CD14-positive monocyte (primary cell): ENCODE measurements around the gene HDAC4. TPM values are rescaled to one million over a fixed set of nuclear protein-coding genes. Genes with fewer than 3 reads are reported as not detected.
A peak's percentile ranks its signal among the peaks of the same experiment; 100 is the strongest.

ENCODE experiments used
- DNase-seq, 3 donors: peaks; one replicate each; pipeline ENCODE4 v3.0.0-alpha.2; 2011 to 2022
- H2AFZ ChIP-seq: 2 replicates; pipeline ENCODE4 v1.6.0; 2012; ENCODE audit warnings: mild to moderate bottlenecking, low read depth, low read length, inconsistent platforms; ENCODE audit not compliant: insufficient read depth, poor library complexity, severe bottlenecking
- H3K27ac ChIP-seq, 2 donors: 1 replicate in 1 of 2; 2 replicates in 1 of 2; pipeline ENCODE4 v1.5.1; 2012 to 2013; ENCODE audit warnings: low read length in 2 of 2, control low read depth in 1 of 2, inconsistent platforms in 1 of 2, low read depth in 1 of 2, mild to moderate bottlenecking in 1 of 2
- H3K27me3 ChIP-seq, 2 donors: one replicate each; pipeline versions ENCODE4 v1.6.0 to v1.6.1; 2011 to 2013; ENCODE audit warnings: low read length in 2 of 2; ENCODE audit not compliant: control insufficient read depth in 2 of 2, insufficient read depth in 2 of 2
- H3K36me3 ChIP-seq, 2 donors: replicated peaks in 1 of 2; 1 replicate in 1 of 2; 2 replicates in 1 of 2; pipeline versions ENCODE4 v1.5.1 to v1.6.1; 2012 to 2013; ENCODE audit warnings: low read length in 2 of 2, control low read depth in 1 of 2, inconsistent platforms in 1 of 2, mild to moderate bottlenecking in 1 of 2; ENCODE audit not compliant: insufficient read depth in 2 of 2, control insufficient read depth in 1 of 2
- H3K4me1 ChIP-seq, 2 donors: 1 replicate in 1 of 2; 2 replicates in 1 of 2; pipeline versions ENCODE4 v1.5.1 to v1.6.1; 2012 to 2013; ENCODE audit warnings: low read length in 2 of 2, control low read depth in 1 of 2, inconsistent platforms in 1 of 2, mild to moderate bottlenecking in 1 of 2, moderate library complexity in 1 of 2; ENCODE audit not compliant: insufficient read depth in 2 of 2, control insufficient read depth in 1 of 2
- H3K4me2 ChIP-seq: replicated peaks from 2 replicates; pipeline ENCODE3; 2012; ENCODE audit warnings: low read length, moderate library complexity, mild to moderate bottlenecking; ENCODE audit not compliant: poor library complexity, severe bottlenecking; ENCODE audit errors: extremely low read depth
- H3K4me3 ChIP-seq, 3 experiments: fragments of 200-600 bp in 1 of 3; sonication (generic) in 1 of 3; replicated peaks in 1 of 3; 1 replicate in 2 of 3; 2 replicates in 1 of 3; pipeline ENCODE4 v1.5.1; 2011 to 2013; ENCODE audit warnings: low read length in 3 of 3, mild to moderate bottlenecking in 3 of 3, control low read depth in 2 of 3, low read depth in 2 of 3, inconsistent platforms in 1 of 3, moderate library complexity in 1 of 3
- H3K79me2 ChIP-seq: 2 replicates; pipeline ENCODE4 v1.6.0; 2012; ENCODE audit warnings: mild to moderate bottlenecking, control low read depth, inconsistent platforms, low read length, moderate library complexity; ENCODE audit not compliant: insufficient read depth
- H3K9ac ChIP-seq: 2 replicates; pipeline ENCODE4 v1.6.0; 2017; ENCODE audit warnings: low read length, mild to moderate bottlenecking; ENCODE audit not compliant: insufficient read depth, poor library complexity, severe bottlenecking
- H3K9me3 ChIP-seq, 2 donors: replicated peaks in 1 of 2; 1 replicate in 1 of 2; 2 replicates in 1 of 2; pipeline versions ENCODE4 v1.5.1 to v1.6.1; 2012 to 2013; ENCODE audit warnings: low read length in 2 of 2, control low read depth in 1 of 2; ENCODE audit not compliant: control insufficient read depth in 1 of 2, insufficient read depth in 1 of 2
- H4K20me1 ChIP-seq: 2 replicates; pipeline ENCODE4 v1.6.0; 2012; ENCODE audit warnings: mild to moderate bottlenecking, low read length, control low read depth, moderate library complexity; ENCODE audit not compliant: insufficient read depth
- H3K27ac Mint-ChIP-seq, 7 donors: one replicate each; pipeline ENCODE4 v1.8.0; 2020; ENCODE audit warnings: mild to moderate bottlenecking in 7 of 7, mixed read lengths in 7 of 7, moderate library complexity in 6 of 7, inconsistent platforms in 2 of 7
- H3K27me3 Mint-ChIP-seq, 3 donors: one replicate each; pipeline ENCODE4 v1.8.0; 2021 to 2022; ENCODE audit warnings: low read depth in 3 of 3, mild to moderate bottlenecking in 3 of 3, mixed read lengths in 3 of 3, moderate library complexity in 3 of 3, inconsistent platforms in 1 of 3
- H3K36me3 Mint-ChIP-seq, 2 donors: one replicate each; pipeline ENCODE4 v1.8.0; 2020; ENCODE audit warnings: mixed read lengths in 2 of 2, inconsistent platforms in 1 of 2, mild to moderate bottlenecking in 1 of 2
- H3K4me1 Mint-ChIP-seq: one replicate; pipeline ENCODE4 v1.8.0; 2020; ENCODE audit warnings: mild to moderate bottlenecking, mixed read lengths
- H3K4me3 Mint-ChIP-seq, 2 donors: one replicate each; pipeline ENCODE4 v1.8.0; 2020; ENCODE audit warnings: mild to moderate bottlenecking in 2 of 2, mixed read lengths in 2 of 2, moderate library complexity in 1 of 2
- H3K9me3 Mint-ChIP-seq, 7 donors: one replicate each; pipeline ENCODE4 v1.8.0; 2020 to 2022; ENCODE audit warnings: mixed read lengths in 7 of 7, mild to moderate bottlenecking in 6 of 7, moderate library complexity in 6 of 7, inconsistent platforms in 2 of 7
- WGBS: methylation state at CpG from one replicate; pipeline ENCODE4 v1.1.5; 2013; ENCODE audit warnings: missing lambda C conversion rate; ENCODE audit not compliant: insufficient coverage; 5-methylcytosine and 5-hydroxymethylcytosine counted together
- intact Hi-C, 2 donors: fragments of 100-400 bp; cut with micrococcal nuclease; formaldehyde crosslinking; loops; one replicate each; pipeline versions ENCODE4 v1.15.0 to v1.15.1; 2023
- polyA plus RNA-seq, 3 donors: library from polyadenylated mRNA; depleted of rRNA in 1 of 3; unstranded in 2 of 3; stranded (reverse) in 1 of 3; fragments of 300-500 nt in 2 of 3; fragments of >200 nt in 1 of 3; fragmentation: Illumina TruSeq in 2 of 3; gene quantifications; 1 replicate in 2 of 3; 2 replicates in 1 of 3; pipeline ENCODE4 v1.2.3, GENCODE V29; 2012 to 2021
- TF ChIP-seq, protein P1 (sequence below): fragments of 200-600 bp; IDR thresholded peaks from one replicate; pipeline ENCODE4 v1.8.0; 2022; ENCODE audit warnings: antibody characterized with exemption, mild to moderate bottlenecking

HDAC4 gene
- polyA plus RNA-seq, 3 donors: 3.3 to 23.0 (median 4.5) TPM

DNA sequence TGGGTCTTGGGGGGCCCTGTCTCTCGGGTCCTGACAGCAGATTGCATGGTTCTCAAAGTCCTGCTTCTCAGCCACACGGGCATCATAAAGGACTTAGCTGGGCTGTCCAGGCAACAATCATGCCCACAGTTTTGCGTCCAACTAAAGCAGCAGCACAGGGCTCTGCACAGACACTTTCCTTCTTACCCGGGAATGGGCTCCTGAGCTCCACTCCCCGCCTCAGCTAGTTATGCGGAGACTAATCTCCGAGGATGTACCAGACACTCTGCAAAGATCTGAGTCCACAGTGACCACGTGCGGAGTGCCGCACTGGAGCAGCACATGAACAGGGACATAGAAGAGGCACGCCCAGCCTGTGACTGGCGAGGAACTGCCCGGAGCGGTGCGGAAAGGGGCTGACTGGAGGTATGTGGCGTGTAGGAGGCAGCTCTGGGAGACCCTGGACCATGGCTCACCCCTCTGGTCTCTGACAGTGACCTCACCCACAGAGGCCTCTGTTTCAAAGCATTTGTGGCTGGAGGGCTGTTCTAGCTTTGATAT is 270.0 kb downstream of the HDAC4 start:
- H3K36me3 Mint-ChIP-seq: peaks cover 96 to 100% of the 10 kb centered on the region in 2 donors

DNA sequence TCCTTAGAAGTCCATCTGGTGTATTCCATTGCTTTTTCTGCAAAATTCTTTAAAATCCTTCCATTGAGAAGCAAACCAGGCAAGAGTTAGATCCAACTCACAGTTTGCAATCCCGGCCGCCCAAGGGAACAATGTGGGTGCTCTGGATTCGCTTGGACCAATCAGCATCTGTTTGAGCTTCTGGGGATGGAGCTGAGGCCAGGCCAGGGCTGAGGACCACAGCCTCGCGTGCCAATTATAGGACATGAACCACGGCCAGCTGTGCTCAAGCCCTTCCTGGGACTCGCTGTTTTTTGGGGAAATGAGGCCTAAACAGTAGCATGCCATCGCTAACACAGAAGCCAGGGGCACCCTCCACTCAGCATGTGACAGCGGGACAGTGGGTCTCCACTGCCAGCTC is 270.8 kb downstream of the HDAC4 start:
- intact Hi-C loops: no loop called here
- no peak overlapping the region for H3K4me2 ChIP-seq
- H3K4me3 ChIP-seq: no peak overlapping the region
- TF ChIP-seq, protein P1, sequence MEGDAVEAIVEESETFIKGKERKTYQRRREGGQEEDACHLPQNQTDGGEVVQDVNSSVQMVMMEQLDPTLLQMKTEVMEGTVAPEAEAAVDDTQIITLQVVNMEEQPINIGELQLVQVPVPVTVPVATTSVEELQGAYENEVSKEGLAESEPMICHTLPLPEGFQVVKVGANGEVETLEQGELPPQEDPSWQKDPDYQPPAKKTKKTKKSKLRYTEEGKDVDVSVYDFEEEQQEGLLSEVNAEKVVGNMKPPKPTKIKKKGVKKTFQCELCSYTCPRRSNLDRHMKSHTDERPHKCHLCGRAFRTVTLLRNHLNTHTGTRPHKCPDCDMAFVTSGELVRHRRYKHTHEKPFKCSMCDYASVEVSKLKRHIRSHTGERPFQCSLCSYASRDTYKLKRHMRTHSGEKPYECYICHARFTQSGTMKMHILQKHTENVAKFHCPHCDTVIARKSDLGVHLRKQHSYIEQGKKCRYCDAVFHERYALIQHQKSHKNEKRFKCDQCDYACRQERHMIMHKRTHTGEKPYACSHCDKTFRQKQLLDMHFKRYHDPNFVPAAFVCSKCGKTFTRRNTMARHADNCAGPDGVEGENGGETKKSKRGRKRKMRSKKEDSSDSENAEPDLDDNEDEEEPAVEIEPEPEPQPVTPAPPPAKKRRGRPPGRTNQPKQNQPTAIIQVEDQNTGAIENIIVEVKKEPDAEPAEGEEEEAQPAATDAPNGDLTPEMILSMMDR: no peak
- no peak overlapping the region for H3K27ac ChIP-seq
- peaks cover 77% of the 10 kb centered on the region for H4K20me1 ChIP-seq
- Mint-ChIP-seq H3K27ac (no peak overlapping the region), H3K4me1 (no peaks in the 10 kb centered on the region), H3K36me3 (peaks cover 96 to 100% of the 10 kb centered on the region in 2 donors), H3K27me3 (peaks cover 0 to 1% (median 0%) of the 10 kb centered on the region in 3 donors), H3K4me3 (no peak overlapping the region), H3K9me3 (peaks cover 0 to 10% (median under 1%) of the 10 kb centered on the region in 7 donors)
- peaks cover 9% of the 10 kb centered on the region for H3K79me2 ChIP-seq
- H3K4me1 ChIP-seq: no peaks in the 10 kb centered on the region
- DNase-seq: no peak
- no peaks in the 10 kb centered on the region for H3K27me3 ChIP-seq
- H3K36me3 ChIP-seq: peaks cover 100% of the 10 kb centered on the region in 2 donors
- no peak overlapping the region for H2AFZ ChIP-seq
- H3K9me3 ChIP-seq: no peaks in the 10 kb centered on the region
- no peak overlapping the region for H3K9ac ChIP-seq
- 81% methylated on average over 8 of the region's 9 CpGs for WGBS

More for the DNA sequence above, 270.0 kb downstream of the HDAC4 start:
- Mint-ChIP-seq H3K27me3 (peaks cover 0 to 3% (median 0%) of the 10 kb centered on the region in 3 donors), H3K9me3 (peaks cover 0 to 3% (median 0%) of the 10 kb centered on the region in 7 donors), H3K27ac (peak overlapping the region in 2 of 7 donors; percentile 15 to 58), H3K4me1 (no peaks in the 10 kb centered on the region), H3K4me3 (no peak overlapping the region)
- intact Hi-C loops: no loop called here
- TF ChIP-seq, protein P1: no peak
- 97% methylated on average over 11 of the region's 16 CpGs for WGBS
- H4K20me1 ChIP-seq: peaks cover 84% of the 10 kb centered on the region
- H3K4me2 ChIP-seq: no peak overlapping the region
- H3K27me3 ChIP-seq: no peaks in the 10 kb centered on the region
- H3K4me3 ChIP-seq: no peak overlapping the region
- DNase-seq: no peak
- peaks cover 100% of the 10 kb centered on the region in 2 donors for H3K36me3 ChIP-seq
- peaks cover 9% of the 10 kb centered on the region for H3K79me2 ChIP-seq
- no peak overlapping the region for H3K9ac ChIP-seq
- H3K27ac ChIP-seq: peak overlapping the region in 1 of 2 donors; percentile 37
- H2AFZ ChIP-seq: no peak overlapping the region
- H3K4me1 ChIP-seq: no peaks in the 10 kb centered on the region
- H3K9me3 ChIP-seq: no peaks in the 10 kb centered on the region
